Measurements from ENCODE around the gene SRSF8. TPM values are rescaled to one million over a fixed set of nuclear protein-coding genes. Genes with fewer than 3 reads are reported as not detected.

Gene SRSF8
- total and polyA plus RNA-seq, 9 of the 15 experiments (the other 6 are each of a cell fraction or from before 2014, with no cell fraction given) = 18.0 to 53.4 (median 27.9) TPM

GRCh38 chr11:95067039-95067840, 521 bp downstream of the SRSF8 start (continued):
- no peak for TF ChIP-seq RBM22 (IDR thresholded peaks at IDR 0.05; ENCODE audit: low read depth, low read length, poor library complexity, severe bottlenecking)
- 0 out of 2 replicates have a peak, but pooled peaks have one; percentile 14 for TF ChIP-seq PHF21A (IDR thresholded peaks at IDR 0.05; ENCODE audit: borderline replicate concordance, low read depth)
- TF ChIP-seq ATF3 (IDR thresholded peaks at IDR 0.05) = no peak
- TF ChIP-seq ATF3 (CRISPR knock-in tag; conservative IDR thresholded peaks at IDR 0.05) = no peak
- TF ChIP-seq MAFF (IDR thresholded peaks at IDR 0.05; ENCODE audit: low read length) = no peak
- TF ChIP-seq, protein P1, sequence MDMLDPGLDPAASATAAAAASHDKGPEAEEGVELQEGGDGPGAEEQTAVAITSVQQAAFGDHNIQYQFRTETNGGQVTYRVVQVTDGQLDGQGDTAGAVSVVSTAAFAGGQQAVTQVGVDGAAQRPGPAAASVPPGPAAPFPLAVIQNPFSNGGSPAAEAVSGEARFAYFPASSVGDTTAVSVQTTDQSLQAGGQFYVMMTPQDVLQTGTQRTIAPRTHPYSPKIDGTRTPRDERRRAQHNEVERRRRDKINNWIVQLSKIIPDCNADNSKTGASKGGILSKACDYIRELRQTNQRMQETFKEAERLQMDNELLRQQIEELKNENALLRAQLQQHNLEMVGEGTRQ (CRISPR knock-in tag; IDR thresholded peaks at IDR 0.05) = no peak
- TF ChIP-seq PHF20 (IDR thresholded peaks at IDR 0.05; ENCODE audit: partially characterized antibody) = peak; percentile 66
- peak; percentile 86 for TF ChIP-seq HNRNPLL (IDR thresholded peaks at IDR 0.05; ENCODE audit: low read depth, low read length, poor library complexity, severe bottlenecking)
- TF ChIP-seq, protein P2, sequence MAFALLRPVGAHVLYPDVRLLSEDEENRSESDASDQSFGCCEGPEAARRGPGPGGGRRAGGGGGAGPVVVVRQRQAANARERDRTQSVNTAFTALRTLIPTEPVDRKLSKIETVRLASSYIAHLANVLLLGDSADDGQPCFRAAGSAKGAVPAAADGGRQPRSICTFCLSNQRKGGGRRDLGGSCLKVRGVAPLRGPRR (CRISPR knock-in tag; IDR thresholded peaks at IDR 0.05) = no peak
- peak; percentile 44; the same call in 1 of the 2 replicates for TF ChIP-seq MBD2 (IDR thresholded peaks at IDR 0.05; ENCODE audit: borderline replicate concordance, low read depth)
- no peak for TF ChIP-seq POLR3A (IDR thresholded peaks at IDR 0.05; ENCODE audit: borderline replicate concordance, extremely low read depth, insufficient read depth, insufficient read length)
- no peak for TF ChIP-seq JUN (IDR thresholded peaks at IDR 0.05; ENCODE audit: borderline replicate concordance, low read depth, low read length)
- peak; percentile 49; the same call in 1 of the 2 replicates for TF ChIP-seq JUN (CRISPR knock-in tag; IDR thresholded peaks at IDR 0.05; ENCODE audit: borderline replicate concordance)
- TF ChIP-seq CREM (IDR thresholded peaks at IDR 0.05; ENCODE audit: low read depth) = peak; percentile 73
- TF ChIP-seq BRCA1 (IDR thresholded peaks at IDR 0.05) = no peak
- no peak for TF ChIP-seq BRCA1 (CRISPR knock-in tag; IDR thresholded peaks at IDR 0.05)
- TF ChIP-seq ZNF174 (CRISPR knock-in tag; IDR thresholded peaks at IDR 0.05) = no peak
- TF ChIP-seq BCOR (IDR thresholded peaks at IDR 0.05) = 0 out of 2 replicates have a peak, but pooled peaks have one; percentile 7
- no peak for TF ChIP-seq GTF2F1 (IDR thresholded peaks at IDR 0.05; ENCODE audit: low read depth, low read length)
- peak; percentile 4 for TF ChIP-seq RBM25 (IDR thresholded peaks at IDR 0.05; ENCODE audit: low read depth, low read length, severe bottlenecking)
- no peak for TF ChIP-seq MTA1 (IDR thresholded peaks at IDR 0.05; ENCODE audit: borderline replicate concordance)
- TF ChIP-seq, protein P3, sequence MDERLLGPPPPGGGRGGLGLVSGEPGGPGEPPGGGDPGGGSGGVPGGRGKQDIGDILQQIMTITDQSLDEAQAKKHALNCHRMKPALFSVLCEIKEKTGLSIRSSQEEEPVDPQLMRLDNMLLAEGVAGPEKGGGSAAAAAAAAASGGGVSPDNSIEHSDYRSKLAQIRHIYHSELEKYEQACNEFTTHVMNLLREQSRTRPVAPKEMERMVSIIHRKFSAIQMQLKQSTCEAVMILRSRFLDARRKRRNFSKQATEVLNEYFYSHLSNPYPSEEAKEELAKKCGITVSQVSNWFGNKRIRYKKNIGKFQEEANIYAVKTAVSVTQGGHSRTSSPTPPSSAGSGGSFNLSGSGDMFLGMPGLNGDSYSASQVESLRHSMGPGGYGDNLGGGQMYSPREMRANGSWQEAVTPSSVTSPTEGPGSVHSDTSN (CRISPR knock-in tag; IDR thresholded peaks at IDR 0.05; ENCODE audit: low read depth) = no peak
- TF ChIP-seq, protein P3 (tag; conservative IDR thresholded peaks at IDR 0.05; ENCODE audit: low read depth) = no peak
